Endothelial cell of umbilical vein (primary cell): ENCODE results near the gene TRNAU1AP.

Source experiments
- CTCF ChIP-seq, 2 donors: IDR thresholded peaks; 1 replicate in 1 of 2; 2 replicates in 1 of 2; pipeline ENCODE4 v1.5.1; 2011; ENCODE audit warnings: low read length in 2 of 2, mild to moderate bottlenecking in 2 of 2, moderate library complexity in 2 of 2, control low read depth in 1 of 2, inconsistent platforms in 1 of 2, low read depth in 1 of 2; ENCODE audit not compliant: insufficient read depth in 1 of 2; ENCODE audit errors: extremely low read depth in 1 of 2
- MAX ChIP-seq: IDR thresholded peaks from 2 replicates; pipeline ENCODE4 v1.6.1; 2011; ENCODE audit not compliant: insufficient read depth, insufficient read length
- POLR2AphosphoS5 ChIP-seq: IDR thresholded peaks from 2 replicates; pipeline ENCODE4 v1.6.1; 2012; ENCODE audit warnings: low read depth, mild to moderate bottlenecking, control low read depth, low read length, moderate library complexity; ENCODE audit not compliant: insufficient read depth

GRCh38 chr1:28601696-28602095 lies 48.8 kb downstream of the TRNAU1AP start:
- TF ChIP-seq CTCF (IDR thresholded peaks at IDR 0.05; ENCODE audit: extremely low read depth in 1 of 2, insufficient read depth in 1 of 2, low read depth in 1 of 2, low read length in 2 of 2) = no peak
- TF ChIP-seq MAX = no peak
- TF ChIP-seq POLR2AphosphoS5 = no peak
